ENCODE data around the gene POMGNT1.

DNA sequence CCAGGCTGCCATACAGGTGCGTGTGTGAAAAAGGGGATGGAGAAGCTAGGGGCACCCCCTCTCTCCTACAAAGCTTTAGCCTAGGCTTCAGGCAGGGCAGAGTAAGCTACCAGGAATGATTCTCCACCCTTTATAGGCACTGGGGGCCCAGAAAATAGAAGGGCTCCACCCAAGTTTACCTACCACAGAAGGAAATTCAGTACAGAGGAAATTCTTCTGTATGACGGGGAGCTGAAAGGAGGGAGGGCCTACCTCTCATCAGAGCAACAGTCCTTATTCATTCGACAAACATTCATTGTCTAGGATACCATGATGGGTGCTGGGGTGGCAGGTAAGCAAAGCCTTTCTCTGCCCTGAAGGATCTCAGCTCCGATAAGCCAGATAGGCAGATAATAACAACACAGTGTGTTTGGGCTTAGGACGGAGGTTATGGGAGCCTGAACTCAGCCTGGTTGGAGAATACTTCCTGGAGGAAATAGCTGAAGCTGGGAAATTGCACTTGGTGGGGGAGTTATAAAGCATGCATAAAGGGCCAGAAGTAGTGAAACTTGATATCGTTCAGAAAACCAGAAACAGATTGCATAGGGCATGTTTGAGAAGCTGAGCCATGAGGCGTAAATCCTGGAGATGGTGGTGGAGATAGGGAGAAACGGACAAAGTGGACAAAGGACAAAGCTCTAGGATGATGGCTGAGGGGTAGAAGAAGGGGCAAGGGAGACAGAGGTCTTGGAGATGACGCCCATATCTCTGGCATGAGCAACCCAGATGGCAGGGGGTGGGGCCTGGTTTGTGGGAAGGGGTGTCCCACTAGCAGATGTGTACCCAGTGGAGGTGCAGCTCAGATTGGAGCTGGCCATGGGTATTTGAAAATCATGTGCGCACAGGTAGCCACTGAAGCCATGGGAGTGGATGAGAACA lies 16.6 kb downstream of the POMGNT1 start:
- TF ChIP-seq, protein P1, sequence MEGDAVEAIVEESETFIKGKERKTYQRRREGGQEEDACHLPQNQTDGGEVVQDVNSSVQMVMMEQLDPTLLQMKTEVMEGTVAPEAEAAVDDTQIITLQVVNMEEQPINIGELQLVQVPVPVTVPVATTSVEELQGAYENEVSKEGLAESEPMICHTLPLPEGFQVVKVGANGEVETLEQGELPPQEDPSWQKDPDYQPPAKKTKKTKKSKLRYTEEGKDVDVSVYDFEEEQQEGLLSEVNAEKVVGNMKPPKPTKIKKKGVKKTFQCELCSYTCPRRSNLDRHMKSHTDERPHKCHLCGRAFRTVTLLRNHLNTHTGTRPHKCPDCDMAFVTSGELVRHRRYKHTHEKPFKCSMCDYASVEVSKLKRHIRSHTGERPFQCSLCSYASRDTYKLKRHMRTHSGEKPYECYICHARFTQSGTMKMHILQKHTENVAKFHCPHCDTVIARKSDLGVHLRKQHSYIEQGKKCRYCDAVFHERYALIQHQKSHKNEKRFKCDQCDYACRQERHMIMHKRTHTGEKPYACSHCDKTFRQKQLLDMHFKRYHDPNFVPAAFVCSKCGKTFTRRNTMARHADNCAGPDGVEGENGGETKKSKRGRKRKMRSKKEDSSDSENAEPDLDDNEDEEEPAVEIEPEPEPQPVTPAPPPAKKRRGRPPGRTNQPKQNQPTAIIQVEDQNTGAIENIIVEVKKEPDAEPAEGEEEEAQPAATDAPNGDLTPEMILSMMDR (IDR thresholded peaks at IDR 0.05; ENCODE audit: low read length): no peak
- TF ChIP-seq EZH2 (optimal IDR thresholded peaks at IDR 0.05; ENCODE audit: low read depth, low read length): no peak

Measured in MM.1S (cell line).